H9 (cell line): ENCODE results near the gene KIAA1958. TPM values are rescaled to one million over a fixed set of nuclear protein-coding genes. Genes with fewer than 3 reads are reported as not detected.

Source experiments
- DNase-seq: peaks from one replicate; pipeline ENCODE4 v3.0.0-alpha.2; 2017
- H2AFZ ChIP-seq: one replicate; pipeline ENCODE4 v1.6.1; 2013; ENCODE audit warnings: mild to moderate bottlenecking, low read length, control low read depth, moderate library complexity
- H2AK5ac ChIP-seq: 2 replicates; pipeline ENCODE4 v1.6.1; 2013; ENCODE audit warnings: low read length, control low read depth, mixed read lengths; ENCODE audit not compliant: insufficient read length
- H2BK120ac ChIP-seq: one replicate; pipeline ENCODE4 v1.6.1; 2013; ENCODE audit warnings: low read depth, mild to moderate bottlenecking, low read length, control low read depth, inconsistent platforms; ENCODE audit not compliant: poor library complexity, severe bottlenecking
- H2BK12ac ChIP-seq: 2 replicates; pipeline ENCODE4 v1.6.1; 2013; ENCODE audit warnings: low read length, control low read depth, mixed read lengths, low read depth; ENCODE audit not compliant: insufficient read length
- H2BK15ac ChIP-seq: 2 replicates; pipeline ENCODE4 v1.6.1; 2013; ENCODE audit warnings: low read depth, low read length, control low read depth
- H2BK20ac ChIP-seq: one replicate; pipeline ENCODE4 v1.6.1; 2013; ENCODE audit warnings: low read depth, mild to moderate bottlenecking, low read length, control low read depth, inconsistent platforms; ENCODE audit not compliant: poor library complexity, severe bottlenecking
- H2BK5ac ChIP-seq: 2 replicates; pipeline ENCODE4 v1.6.1; 2013; ENCODE audit warnings: low read length, control low read depth, mixed read lengths; ENCODE audit not compliant: insufficient read length
- H3K14ac ChIP-seq: 2 replicates; pipeline ENCODE4 v1.6.1; 2013; ENCODE audit warnings: low read length, control low read depth; ENCODE audit not compliant: insufficient read depth
- H3K18ac ChIP-seq: 2 replicates; pipeline ENCODE4 v1.6.1; 2013; ENCODE audit warnings: low read depth, mild to moderate bottlenecking, mixed read lengths, low read length, control low read depth; ENCODE audit not compliant: insufficient read length
- H3K23ac ChIP-seq: 2 replicates; pipeline ENCODE4 v1.6.1; 2013; ENCODE audit warnings: low read length, control low read depth, mixed read lengths, low read depth; ENCODE audit not compliant: insufficient read length
- H3K23me2 ChIP-seq: 2 replicates; pipeline ENCODE4 v1.6.1; 2013; ENCODE audit warnings: low read depth, mild to moderate bottlenecking, mixed read lengths, low read length, control low read depth; ENCODE audit not compliant: insufficient read length, poor library complexity, severe bottlenecking
- H3K27ac ChIP-seq: 2 replicates; pipeline ENCODE4 v1.5.1; 2013; ENCODE audit warnings: low read length, control low read depth, mixed read lengths, low read depth; ENCODE audit not compliant: insufficient read length
- H3K27me3 ChIP-seq: 2 replicates; pipeline ENCODE4 v1.6.1; 2013; ENCODE audit warnings: low read length, control low read depth, inconsistent platforms; ENCODE audit not compliant: insufficient read depth
- H3K4ac ChIP-seq: 2 replicates; pipeline ENCODE4 v1.6.1; 2013; ENCODE audit warnings: low read depth, mild to moderate bottlenecking, control low read depth, inconsistent platforms, low read length, moderate library complexity
- H3K4me1 ChIP-seq: 2 replicates; pipeline ENCODE4 v1.6.1; 2013; ENCODE audit warnings: low read length, control low read depth, inconsistent platforms; ENCODE audit not compliant: insufficient read depth
- H3K4me2 ChIP-seq: 2 replicates; pipeline ENCODE4 v1.6.1; 2013; ENCODE audit warnings: low read length, control low read depth, mixed read lengths; ENCODE audit not compliant: insufficient read length, insufficient read depth
- H3K56ac ChIP-seq: 2 replicates; pipeline ENCODE4 v1.6.1; 2013; ENCODE audit warnings: low read depth, mild to moderate bottlenecking, mixed read lengths, low read length, control low read depth; ENCODE audit not compliant: insufficient read length
- H3K79me1 ChIP-seq: 2 replicates; pipeline ENCODE4 v1.6.1; 2013; ENCODE audit warnings: low read depth, mild to moderate bottlenecking, moderate library complexity, low read length, control low read depth, inconsistent platforms; ENCODE audit not compliant: insufficient read depth, poor library complexity, severe bottlenecking
- H3K79me2 ChIP-seq: 2 replicates; pipeline ENCODE4 v1.6.1; 2013; ENCODE audit warnings: low read length, control low read depth, inconsistent platforms; ENCODE audit not compliant: insufficient read depth
- H3K9ac ChIP-seq: 2 replicates; pipeline ENCODE4 v1.6.1; 2013; ENCODE audit warnings: low read length, control low read depth, mixed read lengths; ENCODE audit not compliant: insufficient read length; ENCODE audit errors: extremely low read depth
- H3K9me3 ChIP-seq: one replicate; pipeline ENCODE4 v1.6.1; 2013; ENCODE audit warnings: low read depth, low read length, inconsistent platforms; ENCODE audit not compliant: control insufficient read depth
- H3T11ph ChIP-seq: one replicate; pipeline ENCODE4 v1.6.1; 2013; ENCODE audit warnings: mild to moderate bottlenecking, low read length, control low read depth, inconsistent platforms
- H4K20me1 ChIP-seq: one replicate; pipeline ENCODE4 v1.6.1; 2013; ENCODE audit not compliant: control insufficient read depth, insufficient read length, insufficient read depth
- H4K5ac ChIP-seq: 2 replicates; pipeline ENCODE4 v1.6.1; 2013; ENCODE audit warnings: low read depth, mild to moderate bottlenecking, mixed read lengths, low read length, control low read depth; ENCODE audit not compliant: insufficient read length
- H4K8ac ChIP-seq: replicated peaks from 2 replicates; pipeline ENCODE4 v1.6.1; 2013; ENCODE audit warnings: low read length, control low read depth, mixed read lengths, low read depth; ENCODE audit not compliant: insufficient read length
- H4K91ac ChIP-seq: 2 replicates; pipeline ENCODE4 v1.6.1; 2013; ENCODE audit warnings: low read depth, mild to moderate bottlenecking, moderate library complexity, mixed read lengths, low read length, control low read depth; ENCODE audit not compliant: insufficient read length
- H3K27ac Mint-ChIP-seq, 3 experiments: 2 replicates in 2 of 3; 3 replicates in 1 of 3; pipeline ENCODE4 v1.8.0; 2020 to 2021; ENCODE audit warnings: mixed read lengths in 3 of 3, mild to moderate bottlenecking in 1 of 3, moderate library complexity in 1 of 3
- H3K27me3 Mint-ChIP-seq: 2 replicates; pipeline ENCODE4 v1.8.0; 2021; ENCODE audit warnings: low read depth, mild to moderate bottlenecking, moderate library complexity, mixed read lengths
- H3K36me3 Mint-ChIP-seq, 3 experiments: 2 replicates in 2 of 3; 3 replicates in 1 of 3; pipeline ENCODE4 v1.8.0; 2020 to 2021; ENCODE audit warnings: low read depth in 3 of 3, mixed read lengths in 3 of 3; ENCODE audit not compliant: insufficient read depth in 1 of 3
- H3K4me1 Mint-ChIP-seq, 2 experiments: 2 replicates each; pipeline ENCODE4 v1.8.0; 2020; ENCODE audit warnings: mixed read lengths in 2 of 2
- H3K4me3 Mint-ChIP-seq, 2 experiments: 2 replicates in 1 of 2; 3 replicates in 1 of 2; pipeline ENCODE4 v1.8.0; 2020 to 2021; ENCODE audit warnings: mild to moderate bottlenecking in 2 of 2, mixed read lengths in 2 of 2, moderate library complexity in 1 of 2
- H3K9me3 Mint-ChIP-seq, 2 experiments: 2 replicates in 1 of 2; 3 replicates in 1 of 2; pipeline ENCODE4 v1.8.0; 2020; ENCODE audit warnings: mild to moderate bottlenecking in 2 of 2, mixed read lengths in 2 of 2, moderate library complexity in 1 of 2
- CTCF ChIP-seq: fragments of 200-600 bp; sonication (generic); conservative IDR thresholded peaks from 3 replicates; pipeline ENCODE4 v1.8.0; 2021; ENCODE audit warnings: antibody characterized with exemption, mild to moderate bottlenecking
- WGBS: extraction: QIAGEN DNeasy Blood & Tissue Kit; methylation state at CpG from one replicate; pipeline ENCODE4 v1.1.7; 2013; ENCODE audit warnings: missing lambda C conversion rate, low lambda C conversion rate, mixed read lengths; ENCODE audit not compliant: insufficient read length; ENCODE audit errors: extremely low coverage; 5-methylcytosine and 5-hydroxymethylcytosine counted together
- total RNA-seq: library from RNA; stranded (reverse); gene quantifications from 2 replicates; pipeline ENCODE4 v1.2.1, GENCODE V29; 2021

The KIAA1958 gene
- total RNA-seq, 1 experiment from 2014 or later, result 34.0 TPM

- peaks cover 9% of the 10 kb centered on the region; the same call in 1 of the 2 replicates for H3K79me2 ChIP-seq
These were observed 61.4 kb downstream of the KIAA1958 start for GRCh38 chr9:112548051-112548440.

More at GRCh38 chr9:112548051-112548440, 61.4 kb downstream of the KIAA1958 start:
- Histone ChIP-seq H3K56ac (no peak overlapping the region), H2BK5ac (no peak overlapping the region), H3K23ac (no peak overlapping the region), H2AFZ (no peak overlapping the region), H4K8ac (no peak overlapping the region), H3K23me2 (no peaks in the 10 kb centered on the region), H3K4me2 (no peak overlapping the region), H3T11ph (no peak overlapping the region), H2BK15ac (no peak overlapping the region), H4K91ac (no peak overlapping the region), H3K14ac (0 out of 2 replicates have a peak overlapping the region, but pooled peaks have one; percentile 71), H4K5ac (no peak overlapping the region), H3K18ac (no peak overlapping the region), H2BK12ac (no peak overlapping the region), H3K9ac (no peak overlapping the region), H3K4me1 (peaks cover 16% of the 10 kb centered on the region), H3K27me3 (no peaks in the 10 kb centered on the region), H2BK120ac (no peak overlapping the region), H2BK20ac (no peak overlapping the region), H4K20me1 (no peaks in the 10 kb centered on the region), H3K4ac (no peak overlapping the region), H3K79me1 (peaks cover 3% of the 10 kb centered on the region), H2AK5ac (no peak overlapping the region), H3K27ac (peak overlapping the region; percentile 68), H3K9me3 (no peaks in the 10 kb centered on the region)
- WGBS, result no CpG with 5 or more reads among the region's 4 CpGs
- Mint-ChIP-seq H3K27ac (peak overlapping the region; percentile 87 to 98 (median 92)), H3K9me3 (peaks cover 9 to 23% of the 10 kb centered on the region in 2 experiments; a peak in 4 of 5 replicates), H3K36me3 (peaks cover 0 to 17% (median 16%) of the 10 kb centered on the region in 3 experiments; a peak in 5 of 7 replicates), H3K4me1 (peaks cover 85 to 87% of the 10 kb centered on the region in 2 experiments), H3K27me3 (no peaks in the 10 kb centered on the region), H3K4me3 (peak overlapping the region in 1 of 2 experiments; percentile 34; a peak in 2 of 5 replicates)
- no peak for TF ChIP-seq CTCF
- peak; percentile 37 for DNase-seq
